Keratinocyte (primary cell): ENCODE results near the gene NPDC1. TPM values are rescaled to one million over a fixed set of nuclear protein-coding genes. Genes with fewer than 3 reads are reported as not detected.

Source experiments
- DNase-seq: peaks from one replicate; pipeline ENCODE4 v3.0.0-alpha.2; 2011; ENCODE audit warnings: low read depth, missing footprints, low spot score
- FAIRE-seq: peaks from 2 replicates; lab custom pipeline; 2011; peaks lifted over from hg19 to GRCh38; lab: Jason Lieb, UNC
- H2AFZ ChIP-seq: 2 replicates; pipeline ENCODE4 v1.6.0; 2012; ENCODE audit warnings: low read length, control low read depth, inconsistent platforms; ENCODE audit not compliant: control insufficient read depth
- H3K27ac ChIP-seq: 2 replicates; pipeline ENCODE4 v1.5.1; 2011; ENCODE audit warnings: low read length; ENCODE audit not compliant: control insufficient read depth, insufficient read depth
- H3K27me3 ChIP-seq: 3 replicates; pipeline ENCODE4 v1.6.0; 2011; ENCODE audit warnings: low read length; ENCODE audit not compliant: control insufficient read depth, insufficient read depth; ENCODE audit errors: extremely low read depth
- H3K36me3 ChIP-seq, 2 experiments: 2 replicates in 1 of 2; 3 replicates in 1 of 2; pipeline ENCODE4 v1.5.1; 2011; ENCODE audit warnings: low read length in 2 of 2, mild to moderate bottlenecking in 1 of 2; ENCODE audit not compliant: control insufficient read depth in 2 of 2, insufficient read depth in 2 of 2; ENCODE audit errors: extremely low read depth in 1 of 2
- H3K4me1 ChIP-seq: 3 replicates; pipeline ENCODE4 v1.5.1; 2011; ENCODE audit warnings: low read length; ENCODE audit not compliant: control insufficient read depth, insufficient read depth; ENCODE audit errors: extremely low read depth
- H3K4me2 ChIP-seq: 3 replicates; pipeline ENCODE4 v1.6.0; 2011; ENCODE audit warnings: low read depth, low read length; ENCODE audit not compliant: control insufficient read depth, insufficient read depth; ENCODE audit errors: extremely low read depth
- H3K4me3 ChIP-seq, 3 experiments: fragments of 200-600 bp in 1 of 3; sonication (generic) in 1 of 3; 2 replicates in 2 of 3; 3 replicates in 1 of 3; pipeline ENCODE4 v1.5.1; 2011 to 2016; ENCODE audit warnings: low read length in 3 of 3, mild to moderate bottlenecking in 3 of 3, control low read depth in 2 of 3, inconsistent platforms in 1 of 3, low read depth in 1 of 3, mixed read lengths in 1 of 3, mixed run types in 1 of 3, moderate library complexity in 1 of 3; ENCODE audit not compliant: control insufficient read depth in 2 of 3, insufficient read depth in 2 of 3; ENCODE audit errors: extremely low read depth in 1 of 3
- H3K79me2 ChIP-seq: 2 replicates; pipeline ENCODE4 v1.6.0; 2012; ENCODE audit warnings: low read length; ENCODE audit not compliant: control insufficient read depth, insufficient read depth
- H3K9ac ChIP-seq: 3 replicates; pipeline ENCODE4 v1.6.0; 2011; ENCODE audit warnings: low read length; ENCODE audit not compliant: control insufficient read depth, insufficient read depth; ENCODE audit errors: extremely low read depth
- H3K9me1 ChIP-seq: 3 replicates; pipeline ENCODE4 v1.6.0; 2011; ENCODE audit warnings: low read length; ENCODE audit not compliant: control insufficient read depth, insufficient read depth; ENCODE audit errors: extremely low read depth
- H3K9me3 ChIP-seq: 2 replicates; pipeline ENCODE4 v1.5.1; 2012; ENCODE audit warnings: low read depth, low read length; ENCODE audit not compliant: control insufficient read depth
- H4K20me1 ChIP-seq: 3 replicates; pipeline ENCODE4 v1.6.0; 2011; ENCODE audit warnings: low read length; ENCODE audit not compliant: control insufficient read depth, insufficient read depth; ENCODE audit errors: extremely low read depth
- CTCF ChIP-seq, 3 experiments: IDR thresholded peaks in 1 of 3; conservative IDR thresholded peaks in 1 of 3; optimal IDR thresholded peaks in 1 of 3; 2 replicates in 2 of 3; 3 replicates in 1 of 3; pipeline versions ENCODE3 to v1.5.1; 2011; ENCODE audit warnings: low read length in 3 of 3, mild to moderate bottlenecking in 3 of 3, moderate library complexity in 2 of 3, control low read depth in 1 of 3, inconsistent platforms in 1 of 3; ENCODE audit not compliant: insufficient read depth in 2 of 3; ENCODE audit errors: extremely low read depth in 1 of 3
- EZH2 ChIP-seq: IDR thresholded peaks from one replicate; pipeline ENCODE4 v1.6.1; 2012; ENCODE audit warnings: inconsistent platforms, mild to moderate bottlenecking, low read length, moderate library complexity
- dilution Hi-C: fragments of 300-500 bp; cut with MboI; formaldehyde crosslinking; loops from one replicate; pipeline ENCODE4 v1.7.0; 2020; ENCODE audit warnings: low sequenced_read_pairs; ENCODE audit not compliant: extremely low pct_ligation_motif_present
- polyA plus RNA-seq, 5 experiments: library from polyadenylated mRNA; depleted of rRNA in 3 of 5; stranded (reverse) in 3 of 5; stranded (forward) in 1 of 5; unstranded in 1 of 5; fragments of >200 nt; gene quantifications; 1 replicate in 1 of 5; 2 replicates in 3 of 5; 3 replicates in 1 of 5; pipeline versions ENCODE4 v1.2.1 to v1.2.3, GENCODE V29; 2011 to 2012; ENCODE audit warnings: missing spikeins in 2 of 5, low read depth in 1 of 5, low replicate concordance in 1 of 5

Gene NPDC1
- polyA plus RNA-seq, 1 donor (not counting 4 experiments of a cell fraction or from before 2014, with no cell fraction given), result 9.8 TPM

GRCh38 chr9:137052293-137052692 is 6.3 kb upstream of the NPDC1 start:
- Histone ChIP-seq H2AFZ (no peak overlapping the region), H3K9me1 (no peaks in the 10 kb centered on the region), H3K9ac (no peak overlapping the region), H3K79me2 (no peaks in the 10 kb centered on the region), H3K9me3 (no peaks in the 10 kb centered on the region), H3K4me1 (no peaks in the 10 kb centered on the region), H3K27ac (no peak overlapping the region), H4K20me1 (peaks cover 7% of the 10 kb centered on the region), H3K4me2 (no peak overlapping the region), H3K36me3 (no peaks in the 10 kb centered on the region), H3K4me3 (no peak overlapping the region), H3K27me3 (peaks cover 11% of the 10 kb centered on the region)
- dilution Hi-C loops, result no loop called here
- TF ChIP-seq CTCF (optimal IDR thresholded peaks at IDR 0.05 in 1 of 3, IDR thresholded peaks at IDR 0.05 in 1 of 3, conservative IDR thresholded peaks at IDR 0.05 in 1 of 3; ENCODE audit: extremely low read depth in 1 of 3, insufficient read depth in 2 of 3, low read length in 3 of 3), result no peak
- TF ChIP-seq EZH2, result no peak
- FAIRE-seq, result no peak
- no peak for DNase-seq

GRCh38 chr9:137051145-137051724 is 5.3 kb upstream of the NPDC1 start:
- TF ChIP-seq EZH2 (no peak), CTCF (optimal IDR thresholded peaks at IDR 0.05 in 1 of 3, IDR thresholded peaks at IDR 0.05 in 1 of 3, conservative IDR thresholded peaks at IDR 0.05 in 1 of 3; ENCODE audit: extremely low read depth in 1 of 3, insufficient read depth in 2 of 3, low read length in 3 of 3) (no peak)
- peaks cover 11% of the 10 kb centered on the region for H3K27me3 ChIP-seq
- H3K9ac ChIP-seq, result no peak overlapping the region
- DNase-seq (no peak), FAIRE-seq (no peak)
- dilution Hi-C loops, result no loop called here
- H3K9me3 ChIP-seq, result no peaks in the 10 kb centered on the region
- H3K4me1 ChIP-seq, result no peaks in the 10 kb centered on the region
- no peaks in the 10 kb centered on the region for H3K9me1 ChIP-seq
- H3K79me2 ChIP-seq, result no peaks in the 10 kb centered on the region
- no peak overlapping the region for H3K27ac ChIP-seq
- no peak overlapping the region for H2AFZ ChIP-seq
- H3K4me2 ChIP-seq, result no peak overlapping the region
- H3K4me3 ChIP-seq, result no peak overlapping the region
- H4K20me1 ChIP-seq, result peaks cover 7% of the 10 kb centered on the region
- H3K36me3 ChIP-seq, result no peaks in the 10 kb centered on the region
